ENCODE measurements around the gene CBX8.

Gene CBX8

DNA sequence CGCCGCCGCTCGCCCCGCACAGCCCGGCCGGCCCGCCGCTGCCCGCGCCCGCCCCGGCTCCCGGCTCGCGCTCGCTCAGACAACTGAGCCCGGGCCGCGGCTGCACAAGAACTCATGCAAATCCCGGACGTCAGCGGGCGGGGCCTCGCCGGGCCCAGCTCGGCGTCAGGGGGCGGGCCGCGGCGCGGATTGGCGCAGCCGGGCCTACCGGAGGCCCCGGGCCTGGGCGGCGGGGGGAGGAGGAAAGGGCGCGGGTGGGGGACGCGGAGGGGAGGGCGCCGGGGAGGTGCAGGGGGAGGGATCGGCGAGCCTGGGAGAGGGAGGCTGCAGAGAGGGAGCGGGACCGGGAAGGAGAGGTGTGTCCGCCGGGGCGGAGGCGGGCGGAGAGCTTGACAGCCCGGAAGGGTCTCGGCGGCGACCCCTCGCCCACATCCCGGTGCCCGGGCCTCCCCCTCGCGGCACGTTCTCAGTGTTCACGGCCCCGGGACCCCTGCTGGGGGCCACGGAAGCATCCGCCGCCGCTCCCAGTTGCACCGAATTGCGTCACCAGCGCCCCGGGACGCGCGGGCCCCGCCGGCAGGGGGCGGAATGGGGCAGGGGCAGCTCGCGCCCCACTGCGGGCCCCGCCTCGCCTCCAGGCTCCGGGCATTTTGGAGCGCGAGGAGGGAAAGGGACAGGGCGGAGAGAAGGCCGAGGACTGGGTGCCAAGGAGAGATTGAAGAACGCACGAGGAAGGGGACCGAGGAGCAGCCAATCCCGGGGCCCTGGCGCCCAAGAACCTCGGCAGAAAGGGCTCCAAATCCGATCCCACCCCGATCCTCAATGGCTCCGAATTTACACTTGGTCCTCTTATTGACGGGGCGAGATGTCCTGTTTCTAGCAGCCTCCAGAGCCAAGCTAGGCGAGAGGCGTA, 42.7 kb upstream of the CBX8 start, which contains the start of gene CBX4:
Gene CBX4, minus strand, starts transcription at position 85 of the 913 bp plus-strand sequence. CDS start 189 bp downstream, outside the sequence.
- H2AFZ ChIP-seq (ENCODE audit: low read depth, low read length) = no peak within 1 kb of the TSS
- H3K27me3 ChIP-seq (ENCODE audit: low read depth, low read length) = no peaks in the 10 kb centered on the region
- peaks cover 47% of the 10 kb centered on the region for H3K79me2 ChIP-seq (ENCODE audit: low read length)
- H3K4me2 ChIP-seq (ENCODE audit: low read length) = peak within 1 kb of the TSS; percentile 93
- peak within 1 kb of the TSS; percentile 78 for H3K9ac ChIP-seq (ENCODE audit: low read length)
- peaks cover 21% of the 10 kb centered on the region for H3K4me1 ChIP-seq (ENCODE audit: low read length)
- H3K4me3 ChIP-seq (ENCODE audit: low read length) = peak within 1 kb of the TSS; percentile 99
- H4K20me1 ChIP-seq (ENCODE audit: insufficient read depth, low read length) = peaks cover 40% of the 10 kb centered on the region
- peaks cover 40% of the 10 kb centered on the region for H3K36me3 ChIP-seq (replicated peaks; ENCODE audit: low read depth, low read length)
- TF ChIP-seq EZH2phosphoT487 (IDR thresholded peaks at IDR 0.05; ENCODE audit: low read depth) = no peak
- TF ChIP-seq, protein P1, sequence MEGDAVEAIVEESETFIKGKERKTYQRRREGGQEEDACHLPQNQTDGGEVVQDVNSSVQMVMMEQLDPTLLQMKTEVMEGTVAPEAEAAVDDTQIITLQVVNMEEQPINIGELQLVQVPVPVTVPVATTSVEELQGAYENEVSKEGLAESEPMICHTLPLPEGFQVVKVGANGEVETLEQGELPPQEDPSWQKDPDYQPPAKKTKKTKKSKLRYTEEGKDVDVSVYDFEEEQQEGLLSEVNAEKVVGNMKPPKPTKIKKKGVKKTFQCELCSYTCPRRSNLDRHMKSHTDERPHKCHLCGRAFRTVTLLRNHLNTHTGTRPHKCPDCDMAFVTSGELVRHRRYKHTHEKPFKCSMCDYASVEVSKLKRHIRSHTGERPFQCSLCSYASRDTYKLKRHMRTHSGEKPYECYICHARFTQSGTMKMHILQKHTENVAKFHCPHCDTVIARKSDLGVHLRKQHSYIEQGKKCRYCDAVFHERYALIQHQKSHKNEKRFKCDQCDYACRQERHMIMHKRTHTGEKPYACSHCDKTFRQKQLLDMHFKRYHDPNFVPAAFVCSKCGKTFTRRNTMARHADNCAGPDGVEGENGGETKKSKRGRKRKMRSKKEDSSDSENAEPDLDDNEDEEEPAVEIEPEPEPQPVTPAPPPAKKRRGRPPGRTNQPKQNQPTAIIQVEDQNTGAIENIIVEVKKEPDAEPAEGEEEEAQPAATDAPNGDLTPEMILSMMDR (IDR thresholded peaks at IDR 0.05; ENCODE audit: low read depth, low read length) = peak; percentile 62
- peak within 1 kb of the TSS; percentile 69 for H3K27ac ChIP-seq (ENCODE audit: low read length)
- no peaks in the 10 kb centered on the region for H3K9me3 ChIP-seq (ENCODE audit: insufficient read depth, low read length)

DNA sequence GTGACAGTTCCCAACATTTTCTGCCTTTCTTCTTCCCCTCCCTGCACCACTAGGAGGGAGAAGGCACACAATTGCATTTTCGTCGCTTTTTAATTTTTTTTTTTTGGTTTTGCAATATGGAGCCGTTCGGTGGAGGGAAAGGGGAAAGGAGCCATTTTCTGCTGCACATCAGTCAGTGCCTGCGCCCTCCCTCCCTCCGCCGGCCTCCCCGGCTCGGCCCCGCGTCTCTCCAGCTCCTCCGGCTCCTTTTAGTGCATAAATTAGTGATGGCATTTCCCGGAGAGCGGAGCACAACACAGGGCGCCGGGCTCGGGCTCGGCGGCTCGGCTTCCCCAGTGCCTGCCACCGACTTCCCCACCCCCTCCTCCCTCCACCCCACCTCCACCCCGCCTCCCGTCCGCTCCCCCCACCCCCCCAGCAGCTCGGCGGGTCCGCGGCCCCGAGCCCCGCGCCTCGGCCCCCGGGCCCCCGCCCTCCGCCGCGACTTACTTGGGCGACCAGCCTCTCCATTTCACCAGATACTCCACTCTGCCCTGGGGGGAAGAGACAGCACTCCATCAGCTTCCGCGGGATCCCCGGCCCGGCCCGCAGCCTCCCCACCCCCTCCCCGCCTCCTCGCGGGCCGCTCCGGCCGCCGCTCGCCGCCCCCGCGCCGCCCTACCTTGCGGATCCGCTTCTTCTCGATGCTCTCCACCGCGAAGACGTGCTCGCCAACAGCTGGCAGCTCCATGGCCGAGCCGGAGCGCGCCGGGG, 41.8 kb upstream of the CBX8 start:
- H2AFZ ChIP-seq (ENCODE audit: low read depth, low read length) = no peak overlapping the region
- H3K4me1 ChIP-seq (ENCODE audit: low read length) = peaks cover 18% of the 10 kb centered on the region
- no peaks in the 10 kb centered on the region for H3K9me3 ChIP-seq (ENCODE audit: insufficient read depth, low read length)
- H4K20me1 ChIP-seq (ENCODE audit: insufficient read depth, low read length) = peaks cover 49% of the 10 kb centered on the region
- H3K4me2 ChIP-seq (ENCODE audit: low read length) = peak overlapping the region; percentile 93
- H3K27ac ChIP-seq (ENCODE audit: low read length) = peak overlapping the region; percentile 69
- H3K27me3 ChIP-seq (ENCODE audit: low read depth, low read length) = no peaks in the 10 kb centered on the region
- H3K36me3 ChIP-seq (replicated peaks; ENCODE audit: low read depth, low read length) = peaks cover 48% of the 10 kb centered on the region
- H3K79me2 ChIP-seq (ENCODE audit: low read length) = peaks cover 56% of the 10 kb centered on the region
- H3K4me3 ChIP-seq (ENCODE audit: low read length) = peak overlapping the region; percentile 99
- no peak for TF ChIP-seq EZH2phosphoT487 (IDR thresholded peaks at IDR 0.05; ENCODE audit: low read depth)
- TF ChIP-seq, protein P1 (IDR thresholded peaks at IDR 0.05; ENCODE audit: low read depth, low read length) = no peak
- H3K9ac ChIP-seq (ENCODE audit: low read length) = peak overlapping the region; percentile 78

DNA sequence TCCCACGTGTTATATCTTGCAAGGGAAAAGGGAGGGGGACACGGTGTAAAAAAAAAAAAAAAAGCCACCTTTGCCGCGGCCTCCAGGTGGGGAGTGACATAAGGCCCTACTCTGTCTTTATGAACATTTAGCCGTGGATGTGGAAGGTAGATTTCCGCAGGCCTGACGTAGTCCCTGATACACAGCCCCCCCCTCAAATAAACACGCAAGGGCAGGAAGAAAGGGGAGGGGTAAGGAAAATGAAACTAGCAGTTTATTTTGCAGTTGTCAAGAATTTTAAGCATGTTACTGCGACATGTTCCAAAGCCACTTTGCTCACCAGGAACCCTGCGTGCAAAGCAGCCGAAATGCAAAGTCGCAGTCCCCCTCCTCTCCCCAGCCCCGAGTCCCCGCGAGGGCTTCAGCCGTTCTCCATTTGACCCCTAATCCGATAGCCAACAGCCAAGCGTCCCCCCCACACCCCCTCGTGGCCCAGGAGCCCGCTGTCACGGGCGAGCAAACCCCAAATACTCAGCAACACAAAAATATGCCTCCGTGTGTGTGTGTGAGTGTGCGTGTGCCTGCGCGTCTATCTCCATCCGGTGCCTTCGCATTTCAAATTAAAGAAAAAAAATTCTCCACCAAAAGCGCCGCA, 41.1 kb upstream of the CBX8 start:
- peaks cover 61% of the 10 kb centered on the region for H3K79me2 ChIP-seq (ENCODE audit: low read length)
- H3K36me3 ChIP-seq (replicated peaks; ENCODE audit: low read depth, low read length) = peaks cover 52% of the 10 kb centered on the region
- no peaks in the 10 kb centered on the region for H3K9me3 ChIP-seq (ENCODE audit: insufficient read depth, low read length)
- peak overlapping the region; percentile 93 for H3K4me2 ChIP-seq (ENCODE audit: low read length)
- H3K27ac ChIP-seq (ENCODE audit: low read length) = peak overlapping the region; percentile 69
- TF ChIP-seq EZH2phosphoT487 (IDR thresholded peaks at IDR 0.05; ENCODE audit: low read depth) = no peak
- TF ChIP-seq, protein P1 (IDR thresholded peaks at IDR 0.05; ENCODE audit: low read depth, low read length) = no peak
- peaks cover 18% of the 10 kb centered on the region for H3K4me1 ChIP-seq (ENCODE audit: low read length)
- H4K20me1 ChIP-seq (ENCODE audit: insufficient read depth, low read length) = peaks cover 56% of the 10 kb centered on the region
- H3K4me3 ChIP-seq (ENCODE audit: low read length) = peak overlapping the region; percentile 99
- H3K9ac ChIP-seq (ENCODE audit: low read length) = peak overlapping the region; percentile 78
- no peak overlapping the region for H2AFZ ChIP-seq (ENCODE audit: low read depth, low read length)
- H3K27me3 ChIP-seq (ENCODE audit: low read depth, low read length) = no peaks in the 10 kb centered on the region

All from OCI-LY3 (cell line).